IMR-90 (cell line): ENCODE data around the gene GPAM. TPM values are rescaled to one million over a fixed set of nuclear protein-coding genes. Genes with fewer than 3 reads are reported as not detected.

Source experiments
- ATAC-seq: fragments of 200-7000 bp; cut with Tn5 transposase; 2 replicates; pipeline ENCODE4 v1.9.1; 2020; ENCODE audit warnings: low read depth, mild to moderate bottlenecking, moderate library complexity
- BruUV-seq: library from RNA; stranded (reverse); fragments of 400-500 nt; replicated peaks from 2 replicates; lab custom pipeline; 2021; lab: Mats Ljungman, UMichigan
- CTCF ChIA-PET: fragments of 300-600 bp; formaldehyde crosslinking; extraction: SDS; loops from one replicate; lab custom pipeline; 2021; ENCODE audit warnings: antibody characterized with exemption; lab: Yijun Ruan, JAX
- POLR2A ChIA-PET: fragments of 300-600 bp; sonication (Branson Sonifier 250); formaldehyde crosslinking; loops from one replicate; lab custom pipeline; 2022; ENCODE audit warnings: antibody characterized with exemption; ENCODE audit not compliant: unreplicated experiment; lab: Charles Lee
- DNase-seq: peaks from one replicate; pipeline ENCODE4 v3.0.0; 2013
- H2AFZ ChIP-seq: replicated peaks from 2 replicates; pipeline ENCODE3; 2013; ENCODE audit warnings: low read length, mild to moderate bottlenecking; ENCODE audit not compliant: poor library complexity
- H2AK5ac ChIP-seq: 2 replicates; pipeline ENCODE4 v1.6.1; 2013; ENCODE audit warnings: low read depth, low read length, inconsistent platforms
- H2AK9ac ChIP-seq: replicated peaks from 2 replicates; pipeline ENCODE3; 2013; ENCODE audit warnings: mild to moderate bottlenecking, low read depth, low read length, moderate library complexity; ENCODE audit not compliant: poor library complexity
- H2BK120ac ChIP-seq: 2 replicates; pipeline ENCODE4 v1.6.1; 2013; ENCODE audit warnings: low read depth, low read length, inconsistent platforms
- H2BK15ac ChIP-seq: 3 replicates; pipeline ENCODE4 v1.6.1; 2013; ENCODE audit warnings: low read depth, low read length, inconsistent platforms
- H2BK20ac ChIP-seq: 2 replicates; pipeline ENCODE4 v1.6.1; 2013; ENCODE audit warnings: low read depth, mild to moderate bottlenecking, inconsistent platforms, low read length, moderate library complexity
- H2BK5ac ChIP-seq: 2 replicates; pipeline ENCODE4 v1.6.1; 2013; ENCODE audit warnings: mild to moderate bottlenecking, low read depth, low read length, inconsistent platforms; ENCODE audit not compliant: poor library complexity, severe bottlenecking
- H3K14ac ChIP-seq: replicated peaks from 2 replicates; pipeline ENCODE4 v1.6.1; 2013; ENCODE audit warnings: low read depth, low read length, inconsistent platforms
- H3K18ac ChIP-seq: 2 replicates; pipeline ENCODE4 v1.6.1; 2013; ENCODE audit warnings: low read depth, low read length, control low read depth
- H3K23ac ChIP-seq: 2 replicates; pipeline ENCODE4 v1.6.1; 2013; ENCODE audit warnings: low read depth, low read length, inconsistent platforms
- H3K27ac ChIP-seq: 2 replicates; pipeline ENCODE4 v1.5.1; 2013; ENCODE audit warnings: mild to moderate bottlenecking, control low read depth, low read length; ENCODE audit not compliant: insufficient read depth
- H3K27me3 ChIP-seq: 2 replicates; pipeline ENCODE4 v1.6.1; 2013; ENCODE audit warnings: low read length; ENCODE audit not compliant: control insufficient read depth, insufficient read depth
- H3K36me3 ChIP-seq: 2 replicates; pipeline ENCODE4 v1.6.1; 2013; ENCODE audit warnings: low read length, mixed read lengths; ENCODE audit not compliant: control insufficient read depth, insufficient read depth
- H3K4ac ChIP-seq: 2 replicates; pipeline ENCODE4 v1.6.1; 2013; ENCODE audit warnings: low read depth, low read length, inconsistent platforms
- H3K4me1 ChIP-seq: 2 replicates; pipeline ENCODE4 v1.6.1; 2013; ENCODE audit warnings: low read length, mixed read lengths; ENCODE audit not compliant: control insufficient read depth, insufficient read depth
- H3K4me2 ChIP-seq: 2 replicates; pipeline ENCODE4 v1.6.1; 2013; ENCODE audit warnings: low read depth, mild to moderate bottlenecking, control low read depth, low read length, moderate library complexity
- H3K4me3 ChIP-seq: 2 replicates; pipeline ENCODE4 v1.5.1; 2013; ENCODE audit warnings: low read depth, mild to moderate bottlenecking, control low read depth, low read length, moderate library complexity; ENCODE audit not compliant: insufficient read depth
- H3K56ac ChIP-seq: 2 replicates; pipeline ENCODE4 v1.6.1; 2013; ENCODE audit warnings: low read length, inconsistent platforms; ENCODE audit not compliant: insufficient read depth; ENCODE audit errors: extremely low read depth
- H3K79me1 ChIP-seq, 2 experiments: 2 replicates each; pipeline ENCODE4 v1.6.1; 2013; ENCODE audit warnings: low read length in 2 of 2, inconsistent platforms in 1 of 2, low read depth in 1 of 2
- H3K9ac ChIP-seq: 2 replicates; pipeline ENCODE4 v1.6.1; 2013; ENCODE audit warnings: low read depth, low read length, control low read depth
- H3K9me1 ChIP-seq: 2 replicates; pipeline ENCODE4 v1.6.1; 2013; ENCODE audit warnings: low read length, inconsistent platforms; ENCODE audit not compliant: insufficient read depth
- H3K9me3 ChIP-seq: 2 replicates; pipeline ENCODE4 v1.6.1; 2013; ENCODE audit warnings: low read length; ENCODE audit not compliant: control insufficient read depth, insufficient read depth
- H4K20me1 ChIP-seq: 2 replicates; pipeline ENCODE4 v1.6.1; 2013; ENCODE audit warnings: low read length, inconsistent platforms; ENCODE audit not compliant: insufficient read depth
- H4K5ac ChIP-seq: 2 replicates; pipeline ENCODE4 v1.6.1; 2013; ENCODE audit warnings: mild to moderate bottlenecking, low read depth, low read length, control low read depth
- H4K8ac ChIP-seq, 2 experiments: 2 replicates each; pipeline ENCODE4 v1.6.1; 2013; ENCODE audit warnings: low read depth in 2 of 2, low read length in 2 of 2, control low read depth in 1 of 2, inconsistent platforms in 1 of 2
- H4K91ac ChIP-seq: 2 replicates; pipeline ENCODE4 v1.6.1; 2013; ENCODE audit warnings: low read depth, low read length, inconsistent platforms; ENCODE audit not compliant: insufficient read depth
- CHD1 ChIP-seq: IDR thresholded peaks from 2 replicates; pipeline ENCODE4 v1.6.1; 2012; ENCODE audit warnings: low read depth, low read length, improper control_type of control experiment
- ELK1 ChIP-seq: fragments of 150-350 bp; IDR thresholded peaks from 2 replicates; pipeline ENCODE4 v1.6.1; 2016; ENCODE audit warnings: low read depth, mild to moderate bottlenecking, low read length, moderate library complexity, borderline replicate concordance
- MAFK ChIP-seq: IDR thresholded peaks from 2 replicates; pipeline ENCODE4 v1.6.1; 2012; ENCODE audit warnings: low read depth, low read length, improper control_type of control experiment
- NFE2L2 ChIP-seq: fragments of 150-350 bp; IDR thresholded peaks from 2 replicates; pipeline ENCODE4 v1.6.1; 2016; ENCODE audit warnings: low read depth, mild to moderate bottlenecking, low read length
- RAD21 ChIP-seq: IDR thresholded peaks from 2 replicates; pipeline ENCODE4 v1.6.1; 2012; ENCODE audit warnings: low read length, improper control_type of control experiment
- RCOR1 ChIP-seq: IDR thresholded peaks from 2 replicates; pipeline ENCODE4 v1.6.1; 2012; ENCODE audit warnings: mild to moderate bottlenecking, low read length, improper control_type of control experiment; ENCODE audit not compliant: insufficient replicate concordance
- USF2 ChIP-seq: fragments of 150-350 bp; IDR thresholded peaks from 2 replicates; pipeline ENCODE4 v1.6.1; 2017; ENCODE audit warnings: mild to moderate bottlenecking, antibody characterized with exemption, low read length, low read depth
- WGBS, 2 experiments: methylation state at CpG; one replicate each; pipeline versions ENCODE4 v1.1.5 to v1.1.7; 2013; ENCODE audit warnings: missing lambda C conversion rate in 2 of 2; ENCODE audit not compliant: insufficient read length in 1 of 2; ENCODE audit errors: extremely low coverage in 2 of 2; 5-methylcytosine and 5-hydroxymethylcytosine counted together
- dilution Hi-C: fragments of 300-500 bp; cut with HindIII; formaldehyde crosslinking; loops from one replicate; pipeline ENCODE4 v1.14.3; 2018; ENCODE audit warnings: low sequenced_read_pairs; ENCODE audit not compliant: unreplicated experiment
- in situ Hi-C: fragments of 300-500 bp; cut with MboI; formaldehyde crosslinking; loops from 3 replicates; pipeline ENCODE4 v1.14.3; 2019; ENCODE audit warnings: low sequenced_read_pairs, inconsistent platforms, mixed read lengths
- intact Hi-C: fragments of 100-400 bp; cut with micrococcal nuclease; formaldehyde crosslinking; loops from 2 replicates; pipeline ENCODE4 v1.10.0; 2022
- polyA plus RNA-seq, 3 experiments: library from polyadenylated mRNA; depleted of rRNA; stranded (reverse); fragments of >200 nt; gene quantifications; 2 replicates each; pipeline ENCODE4 v1.2.3, GENCODE V29; 2012; ENCODE audit warnings: low replicate concordance in 1 of 3
- total RNA-seq: library from RNA; depleted of rRNA; stranded (reverse); fragments of >200 nt; gene quantifications from 2 replicates; pipeline ENCODE4 v1.2.3, GENCODE V29; 2012

The GPAM gene
- total and polyA plus RNA-seq, 2 of the 4 experiments (the other 2 are of a cell fraction), result 3.5 to 11.5 TPM

- no peak overlapping the region for H4K8ac ChIP-seq
- H3K9me1 ChIP-seq, result no peaks in the 10 kb centered on the region
- no peaks in the 10 kb centered on the region for H3K27me3 ChIP-seq
- ChIA-PET CTCF (no interaction called here), POLR2A (no interaction called here)
- no peak overlapping the region for H3K14ac ChIP-seq
- no peak overlapping the region for H3K27ac ChIP-seq
- dilution Hi-C loops, result no loop called here
- 80% methylated on average over 1 of the region's 6 CpGs; no CpG with 5 or more reads in 1 of the 2 experiments for WGBS, 2 experiments
- intact Hi-C loops, result no loop called here
- H3K9me3 ChIP-seq, result no peaks in the 10 kb centered on the region
- no peak overlapping the region for H3K23ac ChIP-seq
- H3K56ac ChIP-seq, result no peak overlapping the region
- no peaks in the 10 kb centered on the region for H3K4me1 ChIP-seq
- H2BK5ac ChIP-seq, result no peak overlapping the region
- no peak overlapping the region for H2AK9ac ChIP-seq
- no TSS peak for BruUV-seq
- no peak for TF ChIP-seq MAFK
- no peak for TF ChIP-seq RAD21
- TF ChIP-seq ELK1, result no peak
- no peak for TF ChIP-seq NFE2L2
- no peak for TF ChIP-seq CHD1
- no peak for TF ChIP-seq RCOR1
- no peak for TF ChIP-seq USF2
- H3K18ac ChIP-seq, result no peak overlapping the region
- DNase-seq (no peak), ATAC-seq (no peak)
- in situ Hi-C loops, result loop anchor here (25.0 kb wide), 1 partner anchor 1834 kb away; the partner anchor contains the start of gene SMNDC1
- no peak overlapping the region for H4K91ac ChIP-seq
- no peak overlapping the region for H3K4me2 ChIP-seq
- no peak overlapping the region for H4K5ac ChIP-seq
- H3K9ac ChIP-seq, result no peak overlapping the region
- H3K79me1 ChIP-seq, result no peaks in the 10 kb centered on the region
- no peak overlapping the region for H3K4ac ChIP-seq
- H3K4me3 ChIP-seq, result no peak overlapping the region
- H3K36me3 ChIP-seq, result peaks cover 3% of the 10 kb centered on the region; the same call in 1 of the 2 replicates
- H2BK120ac ChIP-seq, result no peak overlapping the region
- no peak overlapping the region for H2AK5ac ChIP-seq
- H2BK15ac ChIP-seq, result no peak overlapping the region
- H4K20me1 ChIP-seq, result no peaks in the 10 kb centered on the region
- H2BK20ac ChIP-seq, result no peak overlapping the region
- no peak overlapping the region for H2AFZ ChIP-seq
Measured at GRCh38 chr10:112146799-112147198, 36.8 kb downstream of the GPAM start.
